ENCODE data around the gene OR6P1.

DNA sequence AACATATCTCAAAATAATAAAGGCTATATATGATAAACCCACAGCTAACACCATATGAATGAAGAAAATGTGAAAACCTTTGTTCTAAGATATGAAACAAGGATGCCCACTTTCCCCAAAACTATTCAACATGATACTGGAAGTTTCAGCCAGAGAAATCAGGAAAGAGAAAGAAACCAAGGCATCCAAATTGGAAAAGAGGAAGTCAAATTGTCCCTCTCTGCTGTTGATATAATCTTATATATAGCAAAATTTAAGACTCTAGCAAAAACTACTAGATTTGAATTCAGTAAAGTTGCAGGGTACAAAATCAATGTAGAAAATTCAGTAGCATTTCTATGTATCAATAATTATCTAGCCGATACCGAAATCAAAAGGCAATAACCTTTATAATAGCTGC is 30.4 kb upstream of the OR6P1 start:
- TF ChIP-seq POLR2A (IDR thresholded peaks at IDR 0.05; ENCODE audit: low read depth, low read length) = no peak
- no peak for TF ChIP-seq POLR2AphosphoS5 (IDR thresholded peaks at IDR 0.05; ENCODE audit: low read depth, low read length)
- no peak for TF ChIP-seq TAF1 (IDR thresholded peaks at IDR 0.05; ENCODE audit: borderline replicate concordance, low read depth, low read length)
